ENCODE measurements around the gene HHAT.

HHAT gene

GRCh38 chr1:210445485-210445884 lies 116.8 kb downstream of the HHAT start:
- no peak overlapping the region for H3K4me3 ChIP-seq (ENCODE audit: low read length)
- no peak for TF ChIP-seq CTCF (conservative IDR thresholded peaks at IDR 0.05; ENCODE audit: low read length)
- DNase-seq (ENCODE audit: low read depth), result no peak

- TF ChIP-seq CTCF (conservative IDR thresholded peaks at IDR 0.05; ENCODE audit: low read length), result no peak
- H3K4me3 ChIP-seq (ENCODE audit: low read length), result no peak overlapping the region
- DNase-seq (ENCODE audit: low read depth), result no peak
Observed at GRCh38 chr1:210445931-210446330, 117.2 kb downstream of the HHAT start.

GRCh38 chr1:210446479-210446878 lies 117.8 kb downstream of the HHAT start:
- no peak for TF ChIP-seq CTCF (conservative IDR thresholded peaks at IDR 0.05; ENCODE audit: low read length)
- no peak for DNase-seq (ENCODE audit: low read depth)
- H3K4me3 ChIP-seq (ENCODE audit: low read length), result no peak overlapping the region

DNA sequence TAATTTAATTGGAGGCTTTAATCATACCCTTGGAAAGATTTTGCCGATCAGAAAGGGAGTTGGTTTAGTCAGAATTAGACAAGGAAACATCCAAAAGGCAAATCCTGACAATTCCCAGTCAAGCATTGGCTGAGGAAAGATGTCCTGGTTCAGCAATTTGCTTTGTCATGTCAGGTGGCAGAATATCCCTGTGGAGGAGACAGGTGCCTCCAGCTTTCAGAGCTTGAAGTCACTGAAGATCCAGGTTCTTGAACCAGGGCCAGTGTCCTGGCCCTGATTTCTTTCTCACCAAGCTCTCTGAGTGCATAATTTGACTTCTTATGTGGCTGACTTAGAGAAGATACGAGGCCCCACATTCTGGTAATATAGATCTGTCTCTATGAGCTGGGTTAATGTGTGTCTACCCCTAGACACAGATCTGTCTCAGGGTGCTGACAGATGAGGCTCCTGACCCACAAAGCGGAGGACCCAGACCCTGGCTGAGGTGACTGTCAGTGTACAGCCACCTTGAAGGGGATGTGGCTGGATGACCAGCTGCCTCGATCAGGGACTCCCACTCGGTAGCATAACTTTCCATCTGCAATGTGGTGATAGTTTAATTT lies 118.9 kb downstream of the HHAT start:
- no peak for TF ChIP-seq CTCF (conservative IDR thresholded peaks at IDR 0.05; ENCODE audit: low read length)
- DNase-seq (ENCODE audit: low read depth), result no peak

DNA sequence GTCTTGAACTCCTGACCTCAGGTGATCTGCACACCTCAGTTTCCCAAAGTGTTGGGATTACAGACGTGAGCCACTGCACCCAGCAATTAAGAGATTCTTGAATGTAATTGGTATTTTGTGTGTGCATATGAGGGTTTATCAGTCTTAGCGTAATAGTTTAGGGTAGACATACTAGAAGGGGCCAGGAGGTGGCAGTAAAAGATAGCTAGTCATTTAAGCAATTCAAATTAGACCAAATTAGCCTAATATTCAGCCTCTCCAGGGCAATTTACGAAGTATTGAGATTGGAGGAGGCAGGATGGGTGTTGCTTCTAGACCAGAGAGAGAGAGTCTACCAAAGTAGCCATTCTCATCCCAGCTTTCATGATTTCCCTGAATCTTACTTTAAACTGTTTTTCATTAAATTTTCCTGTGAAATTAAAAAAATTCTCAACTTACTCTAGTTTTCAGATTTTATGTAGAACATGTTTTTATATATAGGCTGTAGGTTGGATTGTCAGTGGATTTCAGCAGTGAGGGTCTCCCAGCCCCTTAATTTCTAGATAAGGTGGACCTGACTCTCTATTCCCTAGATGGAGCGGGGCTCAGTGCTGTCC lies 119.7 kb downstream of the HHAT start:
- no peak overlapping the region for H3K4me3 ChIP-seq (ENCODE audit: low read length)
- TF ChIP-seq CTCF (conservative IDR thresholded peaks at IDR 0.05; ENCODE audit: low read length), result peak; percentile 83
- DNase-seq (ENCODE audit: low read depth), result peak; percentile 76

More for the DNA sequence above, 118.9 kb downstream of the HHAT start:
- no peak overlapping the region for H3K4me3 ChIP-seq (ENCODE audit: low read length)

DNA sequence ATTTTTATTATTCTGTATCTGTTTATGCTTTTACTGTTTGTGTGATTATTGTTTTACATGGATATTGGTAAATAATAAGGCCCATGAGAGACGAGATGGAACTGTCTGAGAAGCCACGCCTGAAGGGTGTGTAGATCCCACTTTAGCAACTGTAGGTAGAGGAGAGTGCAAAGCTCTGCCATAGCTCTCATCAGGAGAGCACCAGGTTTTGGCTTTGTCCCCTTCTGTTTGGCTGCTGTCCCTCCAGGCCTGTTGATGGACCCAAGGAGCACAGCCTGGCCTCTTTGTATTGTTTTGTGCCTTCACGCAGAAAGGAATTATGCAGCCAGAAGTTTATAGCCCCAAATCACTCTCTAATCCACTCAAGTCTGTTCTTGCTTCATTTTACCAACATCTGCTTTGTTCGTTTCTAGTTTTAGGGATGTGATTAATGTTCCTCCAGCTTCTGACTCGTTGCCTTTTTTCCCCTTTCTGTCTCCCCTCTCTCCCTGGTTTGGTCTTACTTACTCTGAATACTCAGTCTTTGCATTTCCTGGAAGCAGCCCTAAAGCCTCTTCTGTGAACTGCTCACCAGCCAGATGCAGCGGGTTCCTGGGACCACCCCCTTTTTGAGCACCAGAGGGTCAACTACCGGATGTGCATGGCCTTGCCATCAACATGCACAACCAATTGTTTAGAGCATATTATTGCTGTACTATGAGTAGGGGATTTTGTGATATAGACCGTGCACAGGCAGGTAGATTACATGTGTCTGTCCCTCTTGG lies 127.3 kb downstream of the HHAT start:
- DNase-seq (ENCODE audit: low read depth), result no peak
- H3K4me3 ChIP-seq (ENCODE audit: low read length), result no peak overlapping the region
- no peak for TF ChIP-seq CTCF (conservative IDR thresholded peaks at IDR 0.05; ENCODE audit: low read length)

Data from AG10803 (cell line).